ENCODE data around the gene GDF7.

- TF ChIP-seq, protein P1, sequence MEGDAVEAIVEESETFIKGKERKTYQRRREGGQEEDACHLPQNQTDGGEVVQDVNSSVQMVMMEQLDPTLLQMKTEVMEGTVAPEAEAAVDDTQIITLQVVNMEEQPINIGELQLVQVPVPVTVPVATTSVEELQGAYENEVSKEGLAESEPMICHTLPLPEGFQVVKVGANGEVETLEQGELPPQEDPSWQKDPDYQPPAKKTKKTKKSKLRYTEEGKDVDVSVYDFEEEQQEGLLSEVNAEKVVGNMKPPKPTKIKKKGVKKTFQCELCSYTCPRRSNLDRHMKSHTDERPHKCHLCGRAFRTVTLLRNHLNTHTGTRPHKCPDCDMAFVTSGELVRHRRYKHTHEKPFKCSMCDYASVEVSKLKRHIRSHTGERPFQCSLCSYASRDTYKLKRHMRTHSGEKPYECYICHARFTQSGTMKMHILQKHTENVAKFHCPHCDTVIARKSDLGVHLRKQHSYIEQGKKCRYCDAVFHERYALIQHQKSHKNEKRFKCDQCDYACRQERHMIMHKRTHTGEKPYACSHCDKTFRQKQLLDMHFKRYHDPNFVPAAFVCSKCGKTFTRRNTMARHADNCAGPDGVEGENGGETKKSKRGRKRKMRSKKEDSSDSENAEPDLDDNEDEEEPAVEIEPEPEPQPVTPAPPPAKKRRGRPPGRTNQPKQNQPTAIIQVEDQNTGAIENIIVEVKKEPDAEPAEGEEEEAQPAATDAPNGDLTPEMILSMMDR (IDR thresholded peaks at IDR 0.05) = no peak
- TF ChIP-seq POLR2A (IDR thresholded peaks at IDR 0.05) (no peak), POLR2AphosphoS5 (IDR thresholded peaks at IDR 0.05) (no peak)
Measured at GRCh38 chr2:20657522-20658235, 9.3 kb upstream of the GDF7 start.
